CD14-positive monocyte (primary cell): ENCODE results near the gene IFT172. TPM values are rescaled to one million over a fixed set of nuclear protein-coding genes. Genes with fewer than 3 reads are reported as not detected.

Experiments used
- DNase-seq, 3 donors: peaks; one replicate each; pipeline ENCODE4 v3.0.0-alpha.2; 2011 to 2022
- H2AFZ ChIP-seq: 2 replicates; pipeline ENCODE4 v1.6.0; 2012; ENCODE audit warnings: mild to moderate bottlenecking, low read depth, low read length, inconsistent platforms; ENCODE audit not compliant: insufficient read depth, poor library complexity, severe bottlenecking
- H3K27ac ChIP-seq, 2 donors: 1 replicate in 1 of 2; 2 replicates in 1 of 2; pipeline ENCODE4 v1.5.1; 2012 to 2013; ENCODE audit warnings: low read length in 2 of 2, control low read depth in 1 of 2, inconsistent platforms in 1 of 2, low read depth in 1 of 2, mild to moderate bottlenecking in 1 of 2
- H3K27me3 ChIP-seq, 2 donors: one replicate each; pipeline versions ENCODE4 v1.6.0 to v1.6.1; 2011 to 2013; ENCODE audit warnings: low read length in 2 of 2; ENCODE audit not compliant: control insufficient read depth in 2 of 2, insufficient read depth in 2 of 2
- H3K36me3 ChIP-seq, 2 donors: replicated peaks in 1 of 2; 1 replicate in 1 of 2; 2 replicates in 1 of 2; pipeline versions ENCODE4 v1.5.1 to v1.6.1; 2012 to 2013; ENCODE audit warnings: low read length in 2 of 2, control low read depth in 1 of 2, inconsistent platforms in 1 of 2, mild to moderate bottlenecking in 1 of 2; ENCODE audit not compliant: insufficient read depth in 2 of 2, control insufficient read depth in 1 of 2
- H3K4me1 ChIP-seq, 2 donors: 1 replicate in 1 of 2; 2 replicates in 1 of 2; pipeline versions ENCODE4 v1.5.1 to v1.6.1; 2012 to 2013; ENCODE audit warnings: low read length in 2 of 2, control low read depth in 1 of 2, inconsistent platforms in 1 of 2, mild to moderate bottlenecking in 1 of 2, moderate library complexity in 1 of 2; ENCODE audit not compliant: insufficient read depth in 2 of 2, control insufficient read depth in 1 of 2
- H3K4me2 ChIP-seq: replicated peaks from 2 replicates; pipeline ENCODE3; 2012; ENCODE audit warnings: low read length, moderate library complexity, mild to moderate bottlenecking; ENCODE audit not compliant: poor library complexity, severe bottlenecking; ENCODE audit errors: extremely low read depth
- H3K4me3 ChIP-seq, 3 experiments: fragments of 200-600 bp in 1 of 3; sonication (generic) in 1 of 3; replicated peaks in 1 of 3; 1 replicate in 2 of 3; 2 replicates in 1 of 3; pipeline ENCODE4 v1.5.1; 2011 to 2013; ENCODE audit warnings: low read length in 3 of 3, mild to moderate bottlenecking in 3 of 3, control low read depth in 2 of 3, low read depth in 2 of 3, inconsistent platforms in 1 of 3, moderate library complexity in 1 of 3
- H3K79me2 ChIP-seq: 2 replicates; pipeline ENCODE4 v1.6.0; 2012; ENCODE audit warnings: mild to moderate bottlenecking, control low read depth, inconsistent platforms, low read length, moderate library complexity; ENCODE audit not compliant: insufficient read depth
- H3K9ac ChIP-seq: 2 replicates; pipeline ENCODE4 v1.6.0; 2017; ENCODE audit warnings: low read length, mild to moderate bottlenecking; ENCODE audit not compliant: insufficient read depth, poor library complexity, severe bottlenecking
- H3K9me3 ChIP-seq, 2 donors: replicated peaks in 1 of 2; 1 replicate in 1 of 2; 2 replicates in 1 of 2; pipeline versions ENCODE4 v1.5.1 to v1.6.1; 2012 to 2013; ENCODE audit warnings: low read length in 2 of 2, control low read depth in 1 of 2; ENCODE audit not compliant: control insufficient read depth in 1 of 2, insufficient read depth in 1 of 2
- H4K20me1 ChIP-seq: 2 replicates; pipeline ENCODE4 v1.6.0; 2012; ENCODE audit warnings: mild to moderate bottlenecking, low read length, control low read depth, moderate library complexity; ENCODE audit not compliant: insufficient read depth
- H3K27ac Mint-ChIP-seq, 7 donors: one replicate each; pipeline ENCODE4 v1.8.0; 2020; ENCODE audit warnings: mild to moderate bottlenecking in 7 of 7, mixed read lengths in 7 of 7, moderate library complexity in 6 of 7, inconsistent platforms in 2 of 7
- H3K27me3 Mint-ChIP-seq, 3 donors: one replicate each; pipeline ENCODE4 v1.8.0; 2021 to 2022; ENCODE audit warnings: low read depth in 3 of 3, mild to moderate bottlenecking in 3 of 3, mixed read lengths in 3 of 3, moderate library complexity in 3 of 3, inconsistent platforms in 1 of 3
- H3K36me3 Mint-ChIP-seq, 2 donors: one replicate each; pipeline ENCODE4 v1.8.0; 2020; ENCODE audit warnings: mixed read lengths in 2 of 2, inconsistent platforms in 1 of 2, mild to moderate bottlenecking in 1 of 2
- H3K4me1 Mint-ChIP-seq: one replicate; pipeline ENCODE4 v1.8.0; 2020; ENCODE audit warnings: mild to moderate bottlenecking, mixed read lengths
- H3K4me3 Mint-ChIP-seq, 2 donors: one replicate each; pipeline ENCODE4 v1.8.0; 2020; ENCODE audit warnings: mild to moderate bottlenecking in 2 of 2, mixed read lengths in 2 of 2, moderate library complexity in 1 of 2
- H3K9me3 Mint-ChIP-seq, 7 donors: one replicate each; pipeline ENCODE4 v1.8.0; 2020 to 2022; ENCODE audit warnings: mixed read lengths in 7 of 7, mild to moderate bottlenecking in 6 of 7, moderate library complexity in 6 of 7, inconsistent platforms in 2 of 7
- CTCF ChIP-seq: fragments of 200-600 bp; IDR thresholded peaks from one replicate; pipeline ENCODE4 v1.8.0; 2022; ENCODE audit warnings: antibody characterized with exemption, mild to moderate bottlenecking
- WGBS: methylation state at CpG from one replicate; pipeline ENCODE4 v1.1.5; 2013; ENCODE audit warnings: missing lambda C conversion rate; ENCODE audit not compliant: insufficient coverage; 5-methylcytosine and 5-hydroxymethylcytosine counted together
- intact Hi-C, 2 donors: fragments of 100-400 bp; cut with micrococcal nuclease; formaldehyde crosslinking; loops; one replicate each; pipeline versions ENCODE4 v1.15.0 to v1.15.1; 2023
- polyA plus RNA-seq, 3 donors: library from polyadenylated mRNA; depleted of rRNA in 1 of 3; unstranded in 2 of 3; stranded (reverse) in 1 of 3; fragments of 300-500 nt in 2 of 3; fragments of >200 nt in 1 of 3; fragmentation: Illumina TruSeq in 2 of 3; gene quantifications; 1 replicate in 2 of 3; 2 replicates in 1 of 3; pipeline ENCODE4 v1.2.3, GENCODE V29; 2012 to 2021
- small RNA-seq: library from RNA; depleted of rRNA; stranded (forward); fragments of <200 nt; gene quantifications from one replicate; pipeline ENCODE3, GENCODE V24; 2012; ENCODE audit warnings: low read depth; ENCODE audit not compliant: insufficient read length

The IFT172 gene
- polyA plus RNA-seq, 3 donors, result 1.7 to 12.8 (median 3.6) TPM

- WGBS, result 100% methylated on average over 3 of the region's 5 CpGs
- no peak overlapping the region for H3K4me3 ChIP-seq
- H3K27ac ChIP-seq, result no peak overlapping the region
- H3K36me3 ChIP-seq, result peaks cover 3 to 22% of the 10 kb centered on the region in 2 donors
- no peak for DNase-seq
- no peaks in the 10 kb centered on the region for H3K27me3 ChIP-seq
- TF ChIP-seq CTCF, result no peak
- intact Hi-C loops, result no loop called here
- no peak overlapping the region for H3K9ac ChIP-seq
- Mint-ChIP-seq H3K27me3 (peaks cover 0 to 2% (median 2%) of the 10 kb centered on the region in 3 donors), H3K9me3 (no peaks in the 10 kb centered on the region), H3K36me3 (peaks cover 11 to 38% of the 10 kb centered on the region in 2 donors), H3K4me3 (no peak overlapping the region), H3K4me1 (peaks cover 2% of the 10 kb centered on the region), H3K27ac (peak overlapping the region in 3 of 7 donors; percentile 7 to 78 (median 65))
- peaks cover 100% of the 10 kb centered on the region for H3K79me2 ChIP-seq
- H3K4me1 ChIP-seq, result no peaks in the 10 kb centered on the region
- no peak overlapping the region for H2AFZ ChIP-seq
- no peak overlapping the region for H3K4me2 ChIP-seq
- H3K9me3 ChIP-seq, result no peaks in the 10 kb centered on the region
- H4K20me1 ChIP-seq, result peaks cover 56% of the 10 kb centered on the region
Observed at GRCh38 chr2:27398962-27399361, 90.6 kb downstream of the IFT172 start.

Small RNA genes lying within 50 kb of the gene (small RNA-seq; reads per million reads assigned to genes)
- gene RNU6-986P, result not detected

Other genes with a start within 250 kb of the IFT172 start
- gene SLC30A3, start 226.7 kb downstream of the IFT172 start, polyA plus RNA-seq, result under 1 TPM in 1 of 3 donors, not detected in 2; 0.08 TPM
- gene DNAJC5G, start 214.3 kb downstream of the IFT172 start, polyA plus RNA-seq, result not detected
- not detected for gene TRIM54, start 207.3 kb downstream of the IFT172 start, polyA plus RNA-seq
- gene UCN, start 181.3 kb downstream of the IFT172 start, polyA plus RNA-seq, result 1 to 10 TPM in 1 of 3 donors, under 1 TPM in 2; 0.39 to 2.2 (median 0.60) TPM
- gene MPV17, start 166.6 kb downstream of the IFT172 start, polyA plus RNA-seq, result 100 to 1,000 TPM; 136 to 160 (median 160) TPM
- 10 to 100 TPM; 34.4 to 70.8 (median 41.7) TPM for gene GTF3C2, start 133.0 kb downstream of the IFT172 start, polyA plus RNA-seq
- gene EIF2B4, start 119.4 kb downstream of the IFT172 start, polyA plus RNA-seq, result 10 to 100 TPM; 29.5 to 42.3 (median 39.3) TPM
- gene SNX17, start 119.1 kb downstream of the IFT172 start, polyA plus RNA-seq, result 100 to 1,000 TPM in 2 of 3 donors, 10 to 100 TPM in 1; 86.6 to 338 (median 291) TPM
- 10 to 100 TPM in 1 of 3 donors, 1 to 10 TPM in 2; 2.4 to 36.8 (median 2.6) TPM for gene ZNF513, start 109.0 kb downstream of the IFT172 start, polyA plus RNA-seq
- gene PPM1G, start 80.2 kb downstream of the IFT172 start, polyA plus RNA-seq, result 10 to 100 TPM; 31.9 to 54.3 (median 47.3) TPM
- 100 to 1,000 TPM in 2 of 3 donors, 10 to 100 TPM in 1; 95.6 to 108 (median 102) TPM for gene NRBP1, start 61.1 kb downstream of the IFT172 start, polyA plus RNA-seq
- gene KRTCAP3, start 47.4 kb downstream of the IFT172 start, polyA plus RNA-seq, result 1 to 10 TPM in 1 of 3 donors, not detected in 2; 2.5 TPM
- not detected for gene FNDC4, start 5.5 kb upstream of the IFT172 start, polyA plus RNA-seq
- gene GCKR, start 7.1 kb upstream of the IFT172 start, polyA plus RNA-seq, result not detected
- 10 to 100 TPM in 2 of 3 donors, 1 to 10 TPM in 1; 6.7 to 13.1 (median 12.8) TPM for gene ZNF512, start 93.3 kb upstream of the IFT172 start, polyA plus RNA-seq
- gene CCDC121, start 139.3 kb upstream of the IFT172 start, polyA plus RNA-seq, result under 1 TPM; 0.22 to 0.61 (median 0.53) TPM
- gene GPN1, start 139.3 kb upstream of the IFT172 start, polyA plus RNA-seq, result 10 to 100 TPM; 16.1 to 49.8 (median 46.8) TPM
- 10 to 100 TPM; 10.7 to 59.0 (median 12.2) TPM for gene SUPT7L, start 173.9 kb upstream of the IFT172 start, polyA plus RNA-seq
- gene SLC4A1AP, start 174.1 kb upstream of the IFT172 start, polyA plus RNA-seq, result 10 to 100 TPM; 12.7 to 24.9 (median 18.3) TPM